SK-N-SH treated with all-trans-retinoic acid at 6 μM for 48 hours (cell line): ENCODE measurements around the gene CCDC88A.

Experiments
- ATAC-seq: fragments of 200-7000 bp; cut with Tn5 transposase; 3 replicates; pipeline ENCODE4 v1.9.1; 2020; ENCODE audit warnings: mild to moderate bottlenecking, moderate library complexity
- ARNTL ChIP-seq: fragments of 450-650 bp; formaldehyde crosslinking; IDR thresholded peaks from 2 replicates; pipeline ENCODE4 v1.5.0; 2020; ENCODE audit warnings: low read depth, mild to moderate bottlenecking, moderate library complexity, borderline replicate concordance
- BACH2 ChIP-seq: fragments of 250-450 bp; sonication (Bioruptor Pico); IDR thresholded peaks from 2 replicates; pipeline ENCODE4 v1.9.0; 2021; ENCODE audit warnings: mild to moderate bottlenecking, borderline replicate concordance
- CSDC2 ChIP-seq: fragments of 250-450 bp; sonication (Bioruptor Pico); IDR thresholded peaks from 2 replicates; pipeline ENCODE4 v1.5.0; 2020; ENCODE audit warnings: mild to moderate bottlenecking, moderate library complexity
- ESRRG ChIP-seq: fragments of 250-450 bp; sonication (Bioruptor Pico); IDR thresholded peaks from 2 replicates; pipeline ENCODE4 v1.6.1; 2021; ENCODE audit warnings: mild to moderate bottlenecking
- GLIS3 ChIP-seq: fragments of 250-450 bp; sonication (Bioruptor Pico); IDR thresholded peaks from 2 replicates; pipeline ENCODE4 v1.5.0; 2020; ENCODE audit warnings: mild to moderate bottlenecking, moderate library complexity
- ISL1 ChIP-seq: fragments of 250-450 bp; sonication (Bioruptor Pico); IDR thresholded peaks from 2 replicates; pipeline ENCODE4 v2.1.2; 2022; ENCODE audit warnings: mild to moderate bottlenecking, moderate library complexity
- OSR1 ChIP-seq: fragments of 250-450 bp; sonication (Bioruptor Pico); IDR thresholded peaks from 2 replicates; pipeline ENCODE4 v1.8.0; 2022; ENCODE audit warnings: moderate library complexity, mild to moderate bottlenecking, inconsistent platforms
- PPARA ChIP-seq: fragments of 250-450 bp; sonication (Bioruptor Pico); IDR thresholded peaks from 2 replicates; pipeline ENCODE4 v1.5.0; 2020; ENCODE audit warnings: mild to moderate bottlenecking, borderline replicate concordance
- SNAI2 ChIP-seq: fragments of 250-450 bp; sonication (Bioruptor Pico); IDR thresholded peaks from 2 replicates; pipeline ENCODE4 v1.5.0; 2020; ENCODE audit warnings: mild to moderate bottlenecking, moderate library complexity
- TCF4 ChIP-seq: fragments of 250-450 bp; sonication (Bioruptor Pico); IDR thresholded peaks from 2 replicates; pipeline ENCODE4 v1.8.0; 2021; ENCODE audit warnings: mild to moderate bottlenecking, moderate library complexity, borderline replicate concordance
- TOX ChIP-seq: fragments of 250-450 bp; sonication (Bioruptor Pico); IDR thresholded peaks from 2 replicates; pipeline ENCODE4 v1.8.0; 2021; ENCODE audit warnings: mild to moderate bottlenecking, moderate library complexity, borderline replicate concordance
- ZC3H10 ChIP-seq: fragments of 250-450 bp; sonication (Bioruptor Pico); IDR thresholded peaks from 2 replicates; pipeline ENCODE4 v1.5.1; 2021; ENCODE audit warnings: mild to moderate bottlenecking, moderate library complexity
- ZFP3 ChIP-seq: fragments of 250-450 bp; sonication (Bioruptor Pico); IDR thresholded peaks from 2 replicates; pipeline ENCODE4 v1.5.0; 2020; ENCODE audit warnings: mild to moderate bottlenecking, moderate library complexity
- ZFP30 ChIP-seq: fragments of 450-650 bp; formaldehyde crosslinking; IDR thresholded peaks from 2 replicates; pipeline ENCODE4 v1.5.0; 2022; ENCODE audit warnings: mild to moderate bottlenecking, moderate library complexity
- ZNF565 ChIP-seq: fragments of 450-650 bp; formaldehyde crosslinking; conservative IDR thresholded peaks from 2 replicates; pipeline ENCODE4 v1.5.0; 2020; ENCODE audit warnings: low read depth, mild to moderate bottlenecking, moderate library complexity
- ZNF8 ChIP-seq: fragments of 450-650 bp; formaldehyde crosslinking; IDR thresholded peaks from 2 replicates; pipeline ENCODE4 v1.5.0; 2020; ENCODE audit warnings: mild to moderate bottlenecking, moderate library complexity
- TF ChIP-seq, protein P1 (sequence below): fragments of 250-450 bp; sonication (Bioruptor Pico); IDR thresholded peaks from 2 replicates; pipeline ENCODE4 v1.8.0; 2020; ENCODE audit warnings: mild to moderate bottlenecking, moderate library complexity, borderline replicate concordance
- TF ChIP-seq, protein P2 (sequence below): fragments of 250-450 bp; sonication (Bioruptor Pico); IDR thresholded peaks from 2 replicates; pipeline ENCODE4 v1.5.1; 2020; ENCODE audit warnings: low read depth, mild to moderate bottlenecking, moderate library complexity
- TF ChIP-seq, protein P3 (sequence below): fragments of 250-450 bp; sonication (Bioruptor Pico); IDR thresholded peaks from 2 replicates; pipeline ENCODE4 v1.5.1; 2021; ENCODE audit warnings: mild to moderate bottlenecking, moderate library complexity
- TF ChIP-seq, protein P4 (sequence below): fragments of 250-450 bp; sonication (Bioruptor Pico); IDR thresholded peaks from 2 replicates; pipeline ENCODE4 v1.8.0; 2021; ENCODE audit warnings: low read depth, mild to moderate bottlenecking, moderate library complexity, borderline replicate concordance
- TF ChIP-seq, protein P5 (sequence below): fragments of 250-450 bp; sonication (Bioruptor Pico); IDR thresholded peaks from 2 replicates; pipeline ENCODE4 v1.5.0; 2020; ENCODE audit warnings: mild to moderate bottlenecking, moderate library complexity

Gene CCDC88A

GRCh38 chr2:55371376-55371775 is 48.3 kb downstream of the CCDC88A start:
- TF ChIP-seq, protein P1, sequence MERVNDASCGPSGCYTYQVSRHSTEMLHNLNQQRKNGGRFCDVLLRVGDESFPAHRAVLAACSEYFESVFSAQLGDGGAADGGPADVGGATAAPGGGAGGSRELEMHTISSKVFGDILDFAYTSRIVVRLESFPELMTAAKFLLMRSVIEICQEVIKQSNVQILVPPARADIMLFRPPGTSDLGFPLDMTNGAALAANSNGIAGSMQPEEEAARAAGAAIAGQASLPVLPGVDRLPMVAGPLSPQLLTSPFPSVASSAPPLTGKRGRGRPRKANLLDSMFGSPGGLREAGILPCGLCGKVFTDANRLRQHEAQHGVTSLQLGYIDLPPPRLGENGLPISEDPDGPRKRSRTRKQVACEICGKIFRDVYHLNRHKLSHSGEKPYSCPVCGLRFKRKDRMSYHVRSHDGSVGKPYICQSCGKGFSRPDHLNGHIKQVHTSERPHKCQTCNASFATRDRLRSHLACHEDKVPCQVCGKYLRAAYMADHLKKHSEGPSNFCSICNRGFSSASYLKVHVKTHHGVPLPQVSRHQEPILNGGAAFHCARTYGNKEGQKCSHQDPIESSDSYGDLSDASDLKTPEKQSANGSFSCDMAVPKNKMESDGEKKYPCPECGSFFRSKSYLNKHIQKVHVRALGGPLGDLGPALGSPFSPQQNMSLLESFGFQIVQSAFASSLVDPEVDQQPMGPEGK (CRISPR knock-in tag): no peak
- no peak for TF ChIP-seq CSDC2
- TF ChIP-seq ZFP3 (CRISPR knock-in tag): no peak
- no peak for TF ChIP-seq TOX
- TF ChIP-seq ESRRG (CRISPR knock-in tag): no peak
- TF ChIP-seq ZC3H10 (CRISPR knock-in tag): no peak
- TF ChIP-seq, protein P2, sequence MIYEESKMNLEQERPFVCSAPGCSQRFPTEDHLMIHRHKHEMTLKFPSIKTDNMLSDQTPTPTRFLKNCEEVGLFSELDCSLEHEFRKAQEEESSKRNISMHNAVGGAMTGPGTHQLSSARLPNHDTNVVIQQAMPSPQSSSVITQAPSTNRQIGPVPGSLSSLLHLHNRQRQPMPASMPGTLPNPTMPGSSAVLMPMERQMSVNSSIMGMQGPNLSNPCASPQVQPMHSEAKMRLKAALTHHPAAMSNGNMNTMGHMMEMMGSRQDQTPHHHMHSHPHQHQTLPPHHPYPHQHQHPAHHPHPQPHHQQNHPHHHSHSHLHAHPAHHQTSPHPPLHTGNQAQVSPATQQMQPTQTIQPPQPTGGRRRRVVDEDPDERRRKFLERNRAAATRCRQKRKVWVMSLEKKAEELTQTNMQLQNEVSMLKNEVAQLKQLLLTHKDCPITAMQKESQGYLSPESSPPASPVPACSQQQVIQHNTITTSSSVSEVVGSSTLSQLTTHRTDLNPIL (CRISPR knock-in tag): no peak
- TF ChIP-seq ZFP30: no peak
- TF ChIP-seq ZNF565: no peak
- no peak for TF ChIP-seq TCF4
- no peak for TF ChIP-seq OSR1 (CRISPR knock-in tag)
- TF ChIP-seq PPARA (CRISPR knock-in tag): no peak
- no peak for TF ChIP-seq ZNF8
- TF ChIP-seq GLIS3 (CRISPR knock-in tag): no peak
- TF ChIP-seq ISL1 (CRISPR knock-in tag): no peak
- TF ChIP-seq, protein P3, sequence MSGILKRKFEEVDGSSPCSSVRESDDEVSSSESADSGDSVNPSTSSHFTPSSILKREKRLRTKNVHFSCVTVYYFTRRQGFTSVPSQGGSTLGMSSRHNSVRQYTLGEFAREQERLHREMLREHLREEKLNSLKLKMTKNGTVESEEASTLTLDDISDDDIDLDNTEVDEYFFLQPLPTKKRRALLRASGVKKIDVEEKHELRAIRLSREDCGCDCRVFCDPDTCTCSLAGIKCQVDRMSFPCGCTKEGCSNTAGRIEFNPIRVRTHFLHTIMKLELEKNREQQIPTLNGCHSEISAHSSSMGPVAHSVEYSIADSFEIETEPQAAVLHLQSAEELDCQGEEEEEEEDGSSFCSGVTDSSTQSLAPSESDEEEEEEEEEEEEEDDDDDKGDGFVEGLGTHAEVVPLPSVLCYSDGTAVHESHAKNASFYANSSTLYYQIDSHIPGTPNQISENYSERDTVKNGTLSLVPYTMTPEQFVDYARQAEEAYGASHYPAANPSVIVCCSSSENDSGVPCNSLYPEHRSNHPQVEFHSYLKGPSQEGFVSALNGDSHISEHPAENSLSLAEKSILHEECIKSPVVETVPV (CRISPR knock-in tag): no peak
- TF ChIP-seq, protein P4, sequence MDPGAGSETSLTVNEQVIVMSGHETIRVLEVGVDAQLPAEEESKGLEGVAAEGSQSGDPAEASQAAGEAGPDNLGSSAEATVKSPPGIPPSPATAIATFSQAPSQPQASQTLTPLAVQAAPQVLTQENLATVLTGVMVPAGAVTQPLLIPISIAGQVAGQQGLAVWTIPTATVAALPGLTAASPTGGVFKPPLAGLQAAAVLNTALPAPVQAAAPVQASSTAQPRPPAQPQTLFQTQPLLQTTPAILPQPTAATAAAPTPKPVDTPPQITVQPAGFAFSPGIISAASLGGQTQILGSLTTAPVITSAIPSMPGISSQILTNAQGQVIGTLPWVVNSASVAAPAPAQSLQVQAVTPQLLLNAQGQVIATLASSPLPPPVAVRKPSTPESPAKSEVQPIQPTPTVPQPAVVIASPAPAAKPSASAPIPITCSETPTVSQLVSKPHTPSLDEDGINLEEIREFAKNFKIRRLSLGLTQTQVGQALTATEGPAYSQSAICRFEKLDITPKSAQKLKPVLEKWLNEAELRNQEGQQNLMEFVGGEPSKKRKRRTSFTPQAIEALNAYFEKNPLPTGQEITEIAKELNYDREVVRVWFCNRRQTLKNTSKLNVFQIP (CRISPR knock-in tag): no peak
- no peak for ATAC-seq

DNA sequence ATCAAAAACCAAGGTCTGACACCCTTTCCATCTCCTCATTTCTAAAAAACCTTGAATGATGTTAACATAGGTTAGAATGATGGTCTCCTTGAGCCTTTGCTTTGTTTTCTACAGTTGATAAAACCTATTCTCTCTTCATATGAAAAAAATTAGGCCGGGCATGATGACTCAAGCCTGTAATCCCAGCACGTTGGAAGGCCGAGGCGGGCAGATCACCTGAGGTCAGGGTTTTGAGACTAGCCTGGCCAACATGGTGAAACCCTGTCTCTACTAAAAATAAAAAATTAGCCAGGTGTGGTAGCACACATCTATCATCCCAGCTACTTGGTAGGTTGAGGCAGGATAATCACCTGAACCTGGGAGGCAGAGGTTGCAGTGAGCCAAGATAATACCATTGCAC is 49.4 kb downstream of the CCDC88A start:
- no peak for ATAC-seq
- TF ChIP-seq BACH2 (CRISPR knock-in tag): no peak
- TF ChIP-seq ZFP30: no peak
- TF ChIP-seq TOX: no peak
- no peak for TF ChIP-seq OSR1 (CRISPR knock-in tag)
- no peak for TF ChIP-seq CSDC2
- no peak for TF ChIP-seq ISL1 (CRISPR knock-in tag)
- no peak for TF ChIP-seq SNAI2 (CRISPR knock-in tag)
- TF ChIP-seq, protein P5, sequence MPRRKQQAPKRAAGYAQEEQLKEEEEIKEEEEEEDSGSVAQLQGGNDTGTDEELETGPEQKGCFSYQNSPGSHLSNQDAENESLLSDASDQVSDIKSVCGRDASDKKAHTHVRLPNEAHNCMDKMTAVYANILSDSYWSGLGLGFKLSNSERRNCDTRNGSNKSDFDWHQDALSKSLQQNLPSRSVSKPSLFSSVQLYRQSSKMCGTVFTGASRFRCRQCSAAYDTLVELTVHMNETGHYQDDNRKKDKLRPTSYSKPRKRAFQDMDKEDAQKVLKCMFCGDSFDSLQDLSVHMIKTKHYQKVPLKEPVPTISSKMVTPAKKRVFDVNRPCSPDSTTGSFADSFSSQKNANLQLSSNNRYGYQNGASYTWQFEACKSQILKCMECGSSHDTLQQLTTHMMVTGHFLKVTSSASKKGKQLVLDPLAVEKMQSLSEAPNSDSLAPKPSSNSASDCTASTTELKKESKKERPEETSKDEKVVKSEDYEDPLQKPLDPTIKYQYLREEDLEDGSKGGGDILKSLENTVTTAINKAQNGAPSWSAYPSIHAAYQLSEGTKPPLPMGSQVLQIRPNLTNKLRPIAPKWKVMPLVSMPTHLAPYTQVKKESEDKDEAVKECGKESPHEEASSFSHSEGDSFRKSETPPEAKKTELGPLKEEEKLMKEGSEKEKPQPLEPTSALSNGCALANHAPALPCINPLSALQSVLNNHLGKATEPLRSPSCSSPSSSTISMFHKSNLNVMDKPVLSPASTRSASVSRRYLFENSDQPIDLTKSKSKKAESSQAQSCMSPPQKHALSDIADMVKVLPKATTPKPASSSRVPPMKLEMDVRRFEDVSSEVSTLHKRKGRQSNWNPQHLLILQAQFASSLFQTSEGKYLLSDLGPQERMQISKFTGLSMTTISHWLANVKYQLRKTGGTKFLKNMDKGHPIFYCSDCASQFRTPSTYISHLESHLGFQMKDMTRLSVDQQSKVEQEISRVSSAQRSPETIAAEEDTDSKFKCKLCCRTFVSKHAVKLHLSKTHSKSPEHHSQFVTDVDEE: no peak
- TF ChIP-seq, protein P2 (CRISPR knock-in tag): no peak

GRCh38 chr2:55365303-55365702 is 54.4 kb downstream of the CCDC88A start:
- ATAC-seq: no peak
- no peak for TF ChIP-seq SNAI2 (CRISPR knock-in tag)
- TF ChIP-seq, protein P2 (CRISPR knock-in tag): no peak
- TF ChIP-seq BACH2 (CRISPR knock-in tag): no peak
- TF ChIP-seq ARNTL (CRISPR knock-in tag): no peak
- no peak for TF ChIP-seq TCF4
- TF ChIP-seq, protein P3 (CRISPR knock-in tag): no peak
- TF ChIP-seq, protein P5: no peak
- no peak for TF ChIP-seq OSR1 (CRISPR knock-in tag)
